NCI-H748 treated with DMSO at 0.1 percent for 48 hours (cell line): Measurements from ENCODE around the gene ARF4.
A peak's percentile ranks its signal among the peaks of the same experiment; 100 is the strongest.
"Not testable (repeated sequence)": the region's sequence is repeated elsewhere in the genome, so short reads cannot be mapped to it uniquely, and the experiment has no call there.

ENCODE experiments used
- DNase-seq: peaks from one replicate; lab custom pipeline; 2025; lab: John Stamatoyannopoulos, UW

Gene ARF4

DNA sequence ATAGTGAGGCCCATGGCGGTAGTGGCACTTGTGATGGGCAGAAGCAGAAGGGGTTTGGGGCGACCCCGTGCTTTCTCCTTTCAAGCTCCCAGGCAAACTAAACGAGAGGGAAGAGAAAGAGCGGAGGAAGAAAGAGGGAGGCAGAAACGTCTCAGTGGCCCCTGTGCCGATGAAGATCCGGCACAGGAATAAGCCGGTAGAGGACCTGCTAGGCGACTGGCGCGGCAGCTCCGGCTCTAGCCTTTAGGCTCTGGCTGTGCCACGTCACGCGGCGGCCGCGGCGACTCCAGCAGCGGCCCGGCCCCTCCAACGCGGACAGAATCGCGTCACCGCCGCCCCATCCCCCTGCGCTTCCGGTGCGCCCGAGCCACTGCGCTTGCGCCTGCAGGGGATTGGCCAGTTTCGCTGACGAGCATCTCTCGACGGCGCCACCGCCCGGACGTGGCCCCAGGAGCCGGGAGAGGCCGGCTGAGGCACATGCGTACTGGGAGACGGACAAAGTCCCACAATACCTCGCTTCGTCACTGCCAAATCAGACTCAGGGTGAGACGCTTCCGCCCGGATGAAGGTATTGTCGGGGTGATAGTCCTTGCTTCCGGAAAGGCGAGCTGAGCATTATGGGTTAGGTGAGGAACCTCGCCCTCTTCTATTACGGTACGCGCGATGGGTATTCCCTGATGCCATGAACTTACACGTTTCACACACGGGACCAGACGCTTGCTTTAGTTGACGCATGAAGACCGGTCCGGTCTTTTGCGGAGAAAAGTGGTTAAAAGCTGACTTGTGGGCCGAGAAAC lies at the start of gene ARF4:
Gene ARF4, minus strand, starts transcription at position 218 of the 797 bp plus-strand sequence. Its CDS starts 204 bp downstream, at position 14.
- DNase-seq = peak; percentile 93

DNA sequence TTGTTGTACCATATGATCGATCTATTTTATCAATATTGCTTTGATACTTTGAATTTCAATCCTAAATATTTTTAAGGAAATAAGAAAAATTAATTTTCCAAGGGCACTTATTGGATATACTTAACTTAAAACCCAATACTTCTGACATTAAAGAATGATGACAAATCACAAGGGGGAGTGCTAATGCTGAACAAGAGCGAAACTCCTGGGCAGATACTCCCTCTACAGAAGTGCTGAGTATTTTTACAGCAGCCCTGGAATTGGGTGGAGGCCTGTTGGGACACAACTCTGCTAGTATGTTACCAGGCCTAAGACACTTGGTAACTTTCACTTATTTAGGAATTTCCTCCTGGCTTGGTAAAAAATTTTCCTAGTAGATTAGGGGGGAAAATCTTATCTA lies 49.6 kb upstream of the ARF4 start:
- DNase-seq = no peak

DNA sequence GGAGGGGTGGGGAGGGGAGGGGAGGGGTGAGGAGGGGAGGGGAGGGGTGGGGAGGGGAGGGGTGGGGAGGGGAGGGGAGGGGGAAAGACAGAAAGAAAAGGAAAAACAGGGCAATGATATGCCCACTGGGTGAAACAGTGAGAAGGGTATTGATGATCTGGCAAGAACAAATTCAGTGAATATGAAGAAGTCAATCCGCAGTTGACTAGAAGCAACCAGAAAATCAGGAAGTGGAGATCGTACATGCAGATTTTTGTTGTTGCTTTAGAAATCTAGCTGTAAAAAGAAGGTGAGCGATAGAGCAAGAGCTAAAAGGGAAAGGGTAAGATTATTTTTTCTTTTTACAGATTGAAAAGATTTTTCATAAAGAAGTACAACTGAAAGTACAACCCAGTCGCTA lies 47.6 kb upstream of the ARF4 start:
- DNase-seq = no peak

DNA sequence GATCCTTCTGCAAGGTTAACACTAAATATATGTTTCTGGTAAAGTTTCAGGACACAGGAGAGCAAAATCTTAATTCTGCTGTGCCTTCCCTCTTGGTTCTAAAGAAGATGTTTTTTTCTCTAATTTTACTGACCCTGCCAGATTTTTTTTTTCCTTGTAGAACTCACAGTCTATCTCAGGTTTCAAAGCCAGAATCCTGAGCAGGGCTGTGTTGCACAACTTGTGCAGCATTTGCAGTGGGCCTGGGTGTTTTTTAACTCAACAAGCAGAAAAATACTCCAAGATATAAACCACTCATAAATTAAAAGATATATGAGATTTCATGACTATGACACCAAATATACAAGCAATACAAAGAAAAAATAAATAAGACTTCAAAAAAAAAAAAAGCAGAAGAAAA lies 40.2 kb upstream of the ARF4 start:
- DNase-seq = no peak

DNA sequence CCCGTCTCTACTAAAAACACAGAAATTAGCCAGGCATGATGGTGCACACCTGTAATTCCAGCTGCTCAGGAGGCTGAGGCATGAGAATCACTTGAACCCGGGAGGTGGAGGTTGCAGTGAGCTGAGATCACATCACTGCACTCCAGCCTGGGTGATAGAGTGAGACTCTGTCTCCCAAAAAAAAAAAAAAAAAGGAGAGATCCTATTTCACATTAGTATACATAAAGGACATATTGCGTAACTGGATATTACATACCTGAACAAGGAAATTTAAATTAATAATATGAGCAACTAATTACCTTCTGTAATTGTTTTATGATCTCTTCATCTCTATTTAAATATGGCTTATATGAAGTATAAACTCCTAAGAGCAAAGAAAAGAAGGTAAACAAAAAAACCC lies 37.1 kb upstream of the ARF4 start:
- not testable (repeated sequence) for DNase-seq

DNA sequence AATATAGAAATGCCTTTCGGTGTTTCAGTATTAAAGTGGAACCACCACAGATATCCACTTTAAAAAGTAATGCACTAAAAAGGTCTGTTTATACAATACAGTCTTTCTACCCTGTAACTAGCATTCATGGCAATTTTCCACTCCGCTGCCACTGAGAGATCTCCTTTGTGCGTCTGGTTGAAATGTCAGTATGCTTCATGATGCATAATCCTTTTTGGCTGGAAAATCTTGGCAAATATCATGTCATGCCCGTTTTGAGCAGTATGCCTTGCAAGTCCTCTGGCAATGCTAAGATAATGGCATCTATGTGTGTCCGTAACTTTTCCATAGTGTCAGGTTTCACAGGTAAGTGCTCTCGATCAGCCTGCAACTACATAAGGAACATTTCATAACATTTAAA lies 30.8 kb upstream of the ARF4 start:
- no peak for DNase-seq

DNA sequence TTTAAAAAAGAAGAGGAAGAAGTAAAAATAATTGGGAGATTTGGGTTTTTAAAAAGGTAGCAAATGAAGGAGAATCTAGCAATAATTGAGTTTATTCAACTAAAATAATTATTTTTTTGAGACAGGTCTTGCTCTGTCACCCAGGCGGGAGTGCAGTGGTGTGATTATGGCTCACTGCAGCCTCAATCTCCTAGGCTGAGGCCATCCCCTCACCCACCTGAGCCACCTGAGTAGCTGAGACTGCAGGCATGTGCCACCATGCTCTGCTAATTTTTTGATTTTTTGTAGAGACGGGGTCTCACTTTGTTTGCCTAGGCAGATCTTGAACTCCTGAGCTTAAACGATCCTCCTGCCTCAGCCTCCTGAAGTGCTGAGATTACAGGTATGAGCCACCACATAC lies 27.7 kb upstream of the ARF4 start:
- no peak for DNase-seq

DNA sequence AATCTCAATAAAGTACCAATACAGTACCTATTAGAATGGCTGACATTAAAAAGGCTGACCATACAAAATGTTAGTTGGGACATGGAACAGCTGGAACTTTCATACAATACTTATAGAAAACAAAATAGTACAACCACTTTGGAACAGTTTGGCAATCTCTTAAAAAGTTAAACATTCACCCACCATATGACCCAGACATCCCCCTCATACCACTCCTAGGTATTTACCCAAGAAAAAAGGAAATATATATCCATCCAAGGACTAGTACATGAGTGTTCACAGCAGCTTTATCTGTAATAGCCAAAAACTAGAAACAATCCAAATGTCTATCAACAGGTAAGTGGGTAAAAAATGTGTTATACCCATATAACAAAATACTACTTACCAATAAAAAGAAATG lies 25.2 kb upstream of the ARF4 start:
- no peak for DNase-seq

DNA sequence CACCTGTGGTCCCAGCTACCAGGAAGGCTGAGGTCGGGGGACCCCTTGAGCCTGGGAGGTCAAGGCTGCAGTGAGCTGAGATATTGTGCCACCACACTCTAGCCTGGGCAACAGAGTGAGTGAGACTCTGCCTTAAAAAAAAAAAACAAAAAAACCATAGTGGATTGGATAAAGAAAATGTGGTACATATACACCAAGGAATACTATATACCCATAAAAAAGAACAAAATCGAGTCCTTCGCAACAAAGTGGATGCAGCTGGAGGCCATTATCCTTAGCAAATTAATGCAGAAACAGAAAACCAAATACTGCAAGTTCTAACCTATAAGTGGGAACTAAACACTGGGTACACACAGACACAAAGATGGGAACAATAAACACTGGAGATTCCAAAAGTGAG lies 20.6 kb upstream of the ARF4 start:
- no peak for DNase-seq

DNA sequence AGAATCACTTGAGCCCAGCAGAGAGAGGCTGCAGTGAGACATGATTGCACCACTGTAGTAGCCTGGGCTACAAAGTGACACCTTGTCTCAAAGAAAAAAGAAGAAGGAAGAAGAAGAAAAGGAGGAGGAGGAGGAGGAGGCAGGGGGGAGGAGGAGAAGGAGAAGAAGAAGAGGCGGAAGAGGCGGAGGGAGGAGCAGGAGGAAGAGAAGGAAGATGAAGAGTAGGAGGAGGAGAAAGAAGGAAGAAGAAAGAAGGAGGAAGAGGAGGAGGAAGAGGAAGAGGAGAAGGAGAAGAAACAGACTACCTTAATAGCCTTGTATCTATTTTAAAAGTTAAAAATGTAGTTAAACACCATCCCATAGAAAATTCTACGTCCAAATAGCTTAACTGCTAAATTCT lies 19.1 kb upstream of the ARF4 start:
- no peak for DNase-seq

DNA sequence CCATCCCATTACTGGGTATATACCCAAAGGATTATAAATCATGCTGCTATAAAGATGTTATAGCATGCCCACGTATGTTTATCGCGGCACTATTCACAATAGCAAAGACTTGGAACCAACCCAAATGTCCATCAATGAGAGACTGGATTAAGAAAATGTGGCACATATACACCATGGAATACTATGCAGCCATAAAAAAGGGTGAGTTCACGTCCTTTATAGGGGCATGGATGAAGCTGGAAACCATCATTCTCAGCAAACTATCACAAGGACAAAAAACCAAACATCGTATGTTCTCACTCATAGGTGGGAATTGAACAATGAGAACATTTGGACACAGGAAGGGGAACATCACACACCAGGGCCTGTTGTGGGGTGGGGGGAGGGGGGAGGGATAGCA lies 14.7 kb upstream of the ARF4 start:
- DNase-seq = not testable (repeated sequence)

DNA sequence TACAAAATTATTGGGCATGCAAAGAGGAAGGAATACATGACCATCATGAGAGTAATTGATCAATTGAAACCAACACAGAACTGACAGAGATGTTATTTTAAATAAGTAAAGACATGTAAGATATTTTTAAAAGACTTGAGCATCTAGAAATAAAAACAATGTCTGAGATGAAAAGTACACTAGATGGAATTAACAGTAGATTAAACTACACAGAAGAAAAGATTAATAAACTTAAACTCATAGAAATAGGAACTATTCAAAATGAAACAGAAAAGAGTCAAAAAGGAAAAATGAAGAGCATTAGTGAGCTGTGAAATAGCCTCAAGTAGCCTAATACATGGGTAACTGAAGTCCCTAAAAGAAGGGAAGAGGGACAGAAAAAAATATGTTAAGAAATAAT lies 8.5 kb upstream of the ARF4 start:
- no peak for DNase-seq

DNA sequence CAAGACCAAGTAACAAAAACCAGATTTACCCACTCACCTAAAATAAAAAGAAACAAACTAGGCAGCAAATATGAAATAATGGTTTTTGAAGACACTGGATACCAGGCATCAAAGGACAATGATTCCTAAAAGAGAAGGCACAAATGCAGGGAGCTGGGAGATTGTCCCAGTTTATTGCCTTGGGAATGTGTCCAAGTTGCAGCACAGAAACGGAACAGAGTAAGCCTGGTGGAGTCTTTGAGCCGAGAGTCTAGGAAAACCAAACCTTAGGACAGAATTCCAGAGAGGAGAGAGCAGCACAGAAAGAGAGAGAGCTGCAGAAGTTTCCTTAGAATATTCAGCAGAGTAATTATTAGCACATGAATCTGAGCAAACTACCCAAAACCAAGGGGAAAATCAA lies 7.8 kb upstream of the ARF4 start:
- DNase-seq = no peak

DNA sequence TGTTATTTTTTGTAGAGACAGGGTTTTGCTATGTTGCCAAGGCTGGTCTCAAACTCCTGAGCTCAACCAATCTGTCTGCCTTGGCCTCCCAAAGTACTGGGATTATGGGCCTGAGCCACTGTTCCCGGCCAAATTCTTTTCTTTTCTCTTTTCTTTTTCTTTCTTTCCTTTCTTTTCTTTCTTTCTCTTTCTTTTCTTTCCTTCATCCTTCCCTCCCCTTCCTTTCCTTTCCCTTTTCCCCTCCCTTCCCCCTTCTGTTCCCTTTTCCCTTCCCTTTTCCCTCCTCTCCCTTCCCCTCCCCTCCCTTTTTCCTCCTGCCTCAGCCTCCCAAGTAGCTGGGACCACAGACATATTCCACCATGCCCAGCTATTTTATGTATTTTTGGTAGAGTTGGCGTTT lies 3.1 kb upstream of the ARF4 start:
- DNase-seq = no peak

DNA sequence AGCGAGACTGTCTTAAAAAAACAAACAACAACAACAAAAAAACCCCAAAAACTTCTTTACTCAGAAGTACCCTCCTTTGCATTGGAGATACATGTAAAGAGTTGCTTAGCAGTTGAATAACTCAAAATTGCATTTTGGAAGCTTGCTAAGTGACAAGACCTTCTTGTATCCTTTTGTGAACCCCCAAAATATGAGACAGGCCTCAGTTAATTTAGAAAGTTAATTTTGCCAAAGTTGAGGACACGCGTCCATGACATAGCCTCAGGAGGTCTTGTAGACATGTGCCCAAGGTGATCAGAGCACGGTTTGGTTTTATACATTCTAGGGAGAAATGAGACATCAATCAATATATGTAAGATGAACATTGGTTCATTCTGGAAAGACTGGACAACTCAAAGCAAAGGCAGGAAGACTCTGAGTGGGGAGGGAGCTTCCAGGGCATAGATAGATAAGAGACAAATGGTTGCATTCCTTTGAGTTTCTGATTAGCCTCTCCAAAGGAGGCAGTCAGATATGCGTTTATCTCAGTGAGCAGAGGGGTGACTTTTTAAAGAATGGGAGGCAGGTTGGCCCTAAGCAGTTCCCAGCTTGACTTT lies 1.7 kb upstream of the ARF4 start:
- DNase-seq = no peak

DNA sequence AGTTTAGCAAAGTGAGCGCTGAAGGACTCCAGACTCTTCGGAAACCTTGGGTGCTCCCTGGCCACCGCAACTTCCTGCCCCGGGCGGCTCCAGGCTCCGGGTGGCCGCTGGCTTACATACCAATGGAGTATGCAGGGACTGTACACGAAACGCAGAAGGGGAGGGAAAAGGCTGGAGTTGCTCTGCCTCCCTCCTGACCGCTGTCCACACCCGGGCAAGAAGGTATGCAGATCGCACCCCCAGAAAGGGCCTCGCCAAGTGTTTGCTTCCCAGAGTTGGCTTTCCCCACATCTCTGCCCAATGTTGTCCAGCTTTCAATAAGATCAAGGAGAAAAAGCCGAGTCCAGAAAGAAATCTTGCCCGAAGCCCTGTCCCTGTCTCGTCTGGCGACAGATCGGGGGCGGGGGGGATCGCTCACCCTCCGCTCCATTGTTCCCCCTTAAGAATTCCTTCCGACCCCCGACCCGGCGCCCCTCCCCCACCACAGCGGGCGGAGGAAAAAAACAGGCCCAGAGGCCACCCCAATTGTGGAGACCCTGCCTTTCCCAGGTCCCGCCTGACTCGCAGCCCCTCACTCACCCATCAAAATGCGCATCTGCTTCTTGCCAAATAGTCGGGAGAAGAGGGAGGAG lies 533 bp downstream of the ARF4 start:
- peak; percentile 3 for DNase-seq

DNA sequence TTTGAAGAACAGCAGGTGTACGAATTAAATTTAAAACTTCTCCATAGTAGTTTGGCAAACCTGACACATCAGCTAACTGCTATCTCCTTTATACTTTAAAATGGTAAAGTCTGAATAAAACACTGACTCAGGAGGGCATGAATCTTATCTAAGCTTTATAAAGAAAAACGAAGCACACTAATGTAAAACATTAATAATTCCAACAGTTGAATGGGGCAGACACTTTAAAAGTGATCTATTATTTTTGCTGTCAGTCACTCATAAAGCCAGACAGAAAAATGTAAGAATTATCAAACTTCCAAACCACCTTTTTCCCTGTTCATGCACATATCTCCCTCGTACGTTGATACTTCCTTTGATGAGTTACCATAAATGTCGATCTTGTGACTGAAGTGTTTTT lies 2.6 kb downstream of the ARF4 start:
- DNase-seq = no peak

DNA sequence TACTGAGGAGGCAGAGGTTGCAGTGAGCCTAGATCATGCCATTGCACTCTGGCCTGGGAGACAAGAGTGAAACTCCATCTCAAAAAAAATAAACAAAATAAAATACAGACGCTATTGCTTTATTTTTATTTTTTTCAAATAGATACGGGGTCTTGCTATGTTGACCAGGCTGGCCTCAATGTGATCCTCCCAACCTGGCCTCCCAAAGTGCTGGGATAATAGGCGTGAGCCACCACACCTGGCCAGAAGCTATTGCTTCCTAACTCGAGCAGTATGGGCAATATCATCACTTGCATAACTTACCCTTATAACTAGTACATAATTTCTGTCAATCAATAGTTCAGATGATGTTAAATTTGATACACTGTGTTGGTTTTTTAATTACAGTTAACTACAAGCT lies 3.0 kb downstream of the ARF4 start:
- DNase-seq = no peak

DNA sequence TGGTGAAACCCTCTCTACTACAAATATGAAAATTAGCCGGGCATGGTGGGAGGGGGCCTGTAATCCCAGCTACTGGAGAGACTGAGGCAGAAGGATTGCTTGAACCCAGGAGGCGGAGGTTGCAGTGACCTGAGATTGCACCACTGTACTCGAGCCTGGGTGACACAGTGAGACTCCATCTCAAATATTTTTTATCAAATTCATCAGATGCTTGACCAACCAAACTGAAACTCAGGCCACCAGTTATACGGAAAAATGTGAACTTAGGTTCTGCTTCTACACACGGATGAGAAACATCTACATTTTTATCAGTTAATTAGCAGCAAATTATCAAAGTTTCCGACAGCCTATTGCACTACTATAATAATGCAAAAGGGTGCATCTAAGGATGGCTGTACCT lies 4.8 kb downstream of the ARF4 start:
- no peak for DNase-seq

DNA sequence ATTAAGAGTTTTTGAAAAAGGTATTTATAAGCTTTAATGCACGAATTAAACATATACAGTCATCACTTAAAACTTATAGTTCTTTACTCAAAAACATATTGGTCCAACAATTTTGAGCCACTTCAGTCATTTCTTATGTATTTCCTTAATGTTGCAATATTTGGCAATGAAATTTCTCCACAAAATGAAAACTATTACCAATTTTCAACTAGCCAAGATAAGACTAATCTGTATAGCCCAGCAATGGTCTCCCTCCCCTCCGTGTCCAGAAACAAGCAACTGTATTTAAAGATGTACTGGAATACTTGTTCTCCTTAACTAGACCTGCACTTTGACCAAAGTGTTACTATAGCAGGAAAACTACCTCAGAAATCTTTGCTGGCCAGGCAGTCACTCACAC lies 9.2 kb downstream of the ARF4 start:
- DNase-seq = no peak

DNA sequence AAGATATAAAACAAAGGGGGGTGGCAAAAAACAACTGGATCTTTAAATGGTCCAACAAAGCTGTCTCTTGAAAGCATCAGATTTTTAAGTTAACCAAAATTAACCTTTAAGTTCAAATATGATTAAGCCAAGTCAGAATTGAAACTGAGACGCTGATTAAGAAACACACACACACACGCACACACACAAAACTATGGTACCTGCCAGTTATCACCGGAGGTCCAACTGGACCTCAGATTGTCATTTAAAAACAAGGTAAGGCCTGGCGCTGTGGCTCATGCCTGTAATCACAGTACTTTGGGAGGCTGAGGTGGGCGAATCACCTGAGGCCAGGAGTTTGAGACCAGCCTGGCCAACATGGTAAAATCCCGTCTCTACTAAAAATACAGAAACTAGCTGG lies 10.4 kb downstream of the ARF4 start:
- no peak for DNase-seq

DNA sequence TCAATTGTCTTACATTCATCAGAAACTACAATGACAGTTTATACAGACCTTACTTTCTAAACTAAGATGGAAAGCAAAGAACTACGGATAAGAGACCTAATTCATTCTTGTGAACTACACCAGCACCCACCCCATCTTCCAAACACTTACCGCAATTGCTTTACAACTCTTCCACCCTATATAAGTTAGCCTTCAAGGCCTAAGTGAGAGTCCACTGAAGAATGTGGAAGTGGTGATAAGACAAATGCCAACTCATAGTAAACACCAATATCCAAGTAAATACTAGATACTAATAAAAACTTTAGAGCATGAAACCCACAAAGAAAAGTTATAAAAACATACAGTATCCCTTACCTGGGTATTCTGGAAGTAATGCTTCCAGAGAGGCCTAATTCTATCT lies 13.6 kb downstream of the ARF4 start:
- no peak for DNase-seq

DNA sequence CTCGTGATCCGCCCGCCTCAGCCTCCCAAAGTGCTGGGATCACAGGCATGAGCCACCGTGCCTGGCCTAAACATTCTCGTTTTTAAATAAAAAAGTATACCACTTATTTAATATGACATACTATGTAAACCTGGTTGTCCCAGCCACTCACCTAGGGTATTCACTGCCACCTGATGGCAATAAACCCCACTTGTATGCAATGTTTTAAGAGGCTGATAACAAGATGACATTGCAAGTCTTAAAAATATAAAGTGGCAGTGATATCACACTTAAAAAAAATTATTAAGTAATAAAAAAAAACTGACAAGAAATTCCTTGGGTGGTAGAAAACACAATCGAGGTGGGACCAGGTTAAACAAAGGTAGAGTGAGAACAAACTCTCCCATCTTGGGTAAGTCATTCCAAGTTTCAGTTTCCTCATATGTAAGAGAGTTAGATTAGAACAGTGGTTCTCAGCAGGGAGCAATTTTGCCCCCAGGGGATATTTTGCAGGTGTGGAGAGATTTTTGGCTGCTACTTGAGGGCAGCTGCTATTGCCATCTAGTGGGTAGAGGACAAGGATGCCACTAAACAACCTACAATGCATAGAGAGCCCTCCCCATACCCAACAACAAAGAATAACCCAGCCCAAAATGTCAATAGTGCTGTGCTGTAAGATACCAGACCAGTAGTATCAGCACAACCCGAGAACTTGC lies 14.5 kb downstream of the ARF4 start:
- no peak for DNase-seq
